Vagina (tissue), 2 donors: ENCODE measurements around the gene CFI.

Source experiments
- POLR2A ChIP-seq, 2 donors: fragments of 450-650 bp; IDR thresholded peaks; one replicate each; pipeline ENCODE4 v1.6.1; 2017; ENCODE audit warnings: antibody characterized with exemption in 2 of 2, mild to moderate bottlenecking in 2 of 2, moderate library complexity in 2 of 2
- POLR2AphosphoS5 ChIP-seq, 2 donors: sonication (generic); formaldehyde crosslinking; IDR thresholded peaks; one replicate each; pipeline ENCODE4 v1.9.0; 2017; ENCODE audit warnings: antibody characterized with exemption in 2 of 2, mild to moderate bottlenecking in 2 of 2, low read depth in 1 of 2; ENCODE audit not compliant: insufficient read depth in 1 of 2
- TF ChIP-seq, protein P1 (sequence below), 3 experiments: fragments of 450-650 bp in 2 of 3; fragments of 200-600 bp in 1 of 3; sonication (generic) in 1 of 3; IDR thresholded peaks; one replicate each; pipeline ENCODE4 v1.5.1; 2017 to 2019; ENCODE audit warnings: antibody characterized with exemption in 3 of 3, mild to moderate bottlenecking in 2 of 3, moderate library complexity in 2 of 3

DNA sequence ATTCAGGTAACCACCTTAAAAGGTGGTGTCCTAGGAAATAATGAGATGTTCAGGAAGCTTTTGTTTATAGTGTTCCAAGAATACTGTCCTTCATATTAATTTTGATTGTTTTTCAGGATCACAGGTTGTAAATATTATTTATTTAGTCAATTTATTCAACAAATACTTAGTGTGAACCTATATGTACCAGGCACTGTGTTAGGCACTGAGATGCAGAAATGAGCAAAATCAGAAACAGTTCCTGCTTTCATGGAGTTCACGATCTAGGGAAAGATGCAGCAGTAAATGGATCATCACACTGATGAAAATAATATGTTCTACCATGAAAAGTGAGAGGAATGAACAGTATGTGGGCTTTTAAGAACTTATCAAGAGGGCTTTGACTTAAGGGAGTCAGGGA, 53.7 kb downstream of the CFI start:
- TF ChIP-seq, protein P1, sequence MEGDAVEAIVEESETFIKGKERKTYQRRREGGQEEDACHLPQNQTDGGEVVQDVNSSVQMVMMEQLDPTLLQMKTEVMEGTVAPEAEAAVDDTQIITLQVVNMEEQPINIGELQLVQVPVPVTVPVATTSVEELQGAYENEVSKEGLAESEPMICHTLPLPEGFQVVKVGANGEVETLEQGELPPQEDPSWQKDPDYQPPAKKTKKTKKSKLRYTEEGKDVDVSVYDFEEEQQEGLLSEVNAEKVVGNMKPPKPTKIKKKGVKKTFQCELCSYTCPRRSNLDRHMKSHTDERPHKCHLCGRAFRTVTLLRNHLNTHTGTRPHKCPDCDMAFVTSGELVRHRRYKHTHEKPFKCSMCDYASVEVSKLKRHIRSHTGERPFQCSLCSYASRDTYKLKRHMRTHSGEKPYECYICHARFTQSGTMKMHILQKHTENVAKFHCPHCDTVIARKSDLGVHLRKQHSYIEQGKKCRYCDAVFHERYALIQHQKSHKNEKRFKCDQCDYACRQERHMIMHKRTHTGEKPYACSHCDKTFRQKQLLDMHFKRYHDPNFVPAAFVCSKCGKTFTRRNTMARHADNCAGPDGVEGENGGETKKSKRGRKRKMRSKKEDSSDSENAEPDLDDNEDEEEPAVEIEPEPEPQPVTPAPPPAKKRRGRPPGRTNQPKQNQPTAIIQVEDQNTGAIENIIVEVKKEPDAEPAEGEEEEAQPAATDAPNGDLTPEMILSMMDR (IDR thresholded peaks at IDR 0.05), result no peak
- no peak for TF ChIP-seq POLR2A (IDR thresholded peaks at IDR 0.05)
- no peak for TF ChIP-seq POLR2AphosphoS5 (IDR thresholded peaks at IDR 0.05; ENCODE audit: insufficient read depth in 1 of 2, low read depth in 1 of 2)
